Left lung (tissue), 10 donors: ENCODE data around the gene CASKIN2. TPM values are rescaled to one million over a fixed set of nuclear protein-coding genes. Genes with fewer than 3 reads are reported as not detected.
A peak's percentile ranks its signal among the peaks of the same experiment; 100 is the strongest.

Experiments used
- ATAC-seq: fragments of 200-7000 bp; cut with Tn5 transposase; one replicate; pipeline ENCODE4 v1.9.1; 2020; ENCODE audit warnings: moderate library complexity
- DNase-seq, 4 donors: peaks; one replicate each; pipeline ENCODE4 v3.0.0-alpha.2; 2013 to 2020
- H3K27ac ChIP-seq, 2 donors: fragments of 200-600 bp; sonication (generic) in 1 of 2; one replicate each; pipeline versions ENCODE4 v1.5.0 to v1.8.0; 2020 to 2021
- H3K27me3 ChIP-seq, 2 donors: fragments of 200-600 bp; sonication (generic) in 1 of 2; one replicate each; pipeline versions ENCODE4 v1.5.0 to v1.8.0; 2020 to 2021
- H3K36me3 ChIP-seq, 2 donors: fragments of 200-600 bp; sonication (generic) in 1 of 2; one replicate each; pipeline versions ENCODE4 v1.5.0 to v1.8.0; 2020 to 2021
- H3K4me1 ChIP-seq, 2 donors: fragments of 200-600 bp; one replicate each; pipeline ENCODE4 v1.8.0; 2021
- H3K4me3 ChIP-seq, 2 donors: fragments of 200-600 bp; sonication (generic) in 1 of 2; one replicate each; pipeline versions ENCODE4 v1.5.0 to v1.8.0; 2020 to 2021; ENCODE audit warnings: mild to moderate bottlenecking in 1 of 2
- H3K9me3 ChIP-seq, 2 donors: fragments of 200-600 bp; sonication (generic) in 1 of 2; one replicate each; pipeline versions ENCODE4 v1.5.0 to v1.8.0; 2020 to 2021
- intact Hi-C, 2 donors: fragments of 100-400 bp; cut with DNase I; formaldehyde crosslinking; loops; one replicate each; pipeline versions ENCODE4 v1.11.2 to v1.14.2; 2022
- polyA plus RNA-seq, 6 donors: library from polyadenylated mRNA; unstranded; fragments of 120-200 nt; gene quantifications; one replicate each; pipeline ENCODE4 v1.2.1, GENCODE V29; 2013; ENCODE audit not compliant: insufficient read length in 6 of 6
- total RNA-seq, 2 donors: library from RNA; stranded (reverse); fragmentation: NEBNext Ultra II Directional; extraction: Animal tissue kit (Norgen Biotek cat#: 25700); gene quantifications; one replicate each; pipeline ENCODE4 v1.2.1, GENCODE V29; 2021
- TF ChIP-seq, protein P1 (sequence below), 2 donors: fragments of 200-600 bp; sonication (generic) in 1 of 2; IDR thresholded peaks; one replicate each; pipeline versions ENCODE4 v1.5.0 to v1.8.0; 2021; ENCODE audit warnings: antibody characterized with exemption in 2 of 2
- donor health status: DM: no; HTN: yes; CAD: no.
- donor health status: DM: no; HTN: no; CAD: no.

CASKIN2 gene
- total and polyA plus RNA-seq, 8 donors, result 17.9 to 74.4 (median 28.6) TPM

DNA sequence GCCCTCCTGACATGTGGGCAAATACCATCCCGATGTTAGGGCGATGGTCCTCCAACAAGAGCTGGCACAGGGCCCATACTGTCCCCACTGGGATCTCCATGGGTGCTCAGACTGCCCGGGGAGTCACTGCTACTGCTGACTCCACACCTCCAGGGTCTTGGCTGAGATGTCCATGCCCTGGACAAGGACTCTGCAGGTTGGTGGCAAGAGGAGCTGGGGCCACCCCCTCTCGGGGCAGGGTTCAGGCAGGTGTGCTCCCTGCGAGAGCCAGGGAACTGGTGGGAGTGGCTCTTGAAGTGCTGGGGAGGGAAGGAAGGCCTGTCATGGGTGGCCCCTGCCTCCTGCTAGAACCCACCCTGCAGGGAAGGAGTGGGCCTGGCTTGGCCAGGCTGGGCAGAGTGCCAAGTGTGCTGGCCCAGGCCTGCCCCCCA, 6.4 kb downstream of the CASKIN2 start:
- TF ChIP-seq, protein P1, sequence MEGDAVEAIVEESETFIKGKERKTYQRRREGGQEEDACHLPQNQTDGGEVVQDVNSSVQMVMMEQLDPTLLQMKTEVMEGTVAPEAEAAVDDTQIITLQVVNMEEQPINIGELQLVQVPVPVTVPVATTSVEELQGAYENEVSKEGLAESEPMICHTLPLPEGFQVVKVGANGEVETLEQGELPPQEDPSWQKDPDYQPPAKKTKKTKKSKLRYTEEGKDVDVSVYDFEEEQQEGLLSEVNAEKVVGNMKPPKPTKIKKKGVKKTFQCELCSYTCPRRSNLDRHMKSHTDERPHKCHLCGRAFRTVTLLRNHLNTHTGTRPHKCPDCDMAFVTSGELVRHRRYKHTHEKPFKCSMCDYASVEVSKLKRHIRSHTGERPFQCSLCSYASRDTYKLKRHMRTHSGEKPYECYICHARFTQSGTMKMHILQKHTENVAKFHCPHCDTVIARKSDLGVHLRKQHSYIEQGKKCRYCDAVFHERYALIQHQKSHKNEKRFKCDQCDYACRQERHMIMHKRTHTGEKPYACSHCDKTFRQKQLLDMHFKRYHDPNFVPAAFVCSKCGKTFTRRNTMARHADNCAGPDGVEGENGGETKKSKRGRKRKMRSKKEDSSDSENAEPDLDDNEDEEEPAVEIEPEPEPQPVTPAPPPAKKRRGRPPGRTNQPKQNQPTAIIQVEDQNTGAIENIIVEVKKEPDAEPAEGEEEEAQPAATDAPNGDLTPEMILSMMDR (IDR thresholded peaks at IDR 0.05), result no peak
- Histone ChIP-seq H3K27me3 (peaks cover 0 to 4% of the 10 kb centered on the region in 2 donors), H3K4me3 (peak overlapping the region in 1 of 2 donors; percentile 16), H3K36me3 (peaks cover 0 to 45% of the 10 kb centered on the region in 2 donors), H3K27ac (peak overlapping the region; percentile 56 to 77), H3K4me1 (peaks cover 13 to 59% of the 10 kb centered on the region in 2 donors), H3K9me3 (no peaks in the 10 kb centered on the region)
- ATAC-seq (no peak), DNase-seq (peak in 1 of 4 donors; percentile 44)
- intact Hi-C loops, result no loop called here

DNA sequence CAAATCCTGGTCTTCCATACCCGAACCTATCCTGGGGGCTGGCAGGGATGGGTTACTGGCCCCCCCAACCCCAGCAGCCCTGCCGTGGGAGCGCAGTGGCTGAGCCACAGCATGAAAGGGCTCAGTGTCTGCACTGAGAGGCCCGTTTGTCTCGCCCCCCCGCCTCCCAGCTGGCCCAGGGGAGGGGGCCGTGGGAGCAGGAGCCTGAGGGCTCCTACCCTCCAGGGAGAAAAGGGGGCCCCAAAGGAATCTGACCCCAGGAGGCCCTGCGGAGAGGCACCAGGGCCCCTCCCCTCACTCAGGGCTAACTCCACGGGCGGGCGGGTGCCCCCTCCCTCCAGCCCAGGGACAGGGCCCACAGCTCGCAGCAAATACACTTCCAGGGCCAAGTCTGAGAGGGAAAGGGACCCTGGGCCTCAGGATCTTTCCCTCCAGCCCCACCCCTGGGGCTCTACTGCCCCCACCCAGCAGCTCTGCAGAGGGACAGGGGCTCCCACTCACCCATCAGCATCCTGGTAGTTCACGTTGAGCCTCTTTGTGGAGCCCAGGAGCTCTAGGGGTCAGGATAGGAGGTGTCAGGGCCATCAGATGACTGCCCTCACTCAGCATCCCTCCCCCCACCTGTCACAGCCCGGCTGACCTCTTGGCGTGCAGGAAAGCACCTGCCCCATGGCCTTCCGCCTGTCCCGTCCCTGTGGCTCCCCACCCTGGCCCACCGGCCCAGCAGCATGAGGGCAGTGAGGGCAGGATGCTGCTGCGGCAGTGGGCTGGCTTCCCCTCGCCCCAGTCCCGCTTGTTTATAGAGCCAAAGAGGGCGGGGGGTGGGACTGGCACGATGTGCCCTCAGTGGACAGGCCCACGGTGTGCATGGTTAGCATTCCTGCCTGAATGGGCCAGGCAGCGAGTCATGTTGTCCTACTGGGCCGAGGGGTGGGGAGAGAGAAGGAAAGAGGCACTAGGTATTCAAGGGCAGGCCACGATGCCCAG, 7.3 kb downstream of the CASKIN2 start:
- intact Hi-C loops, result no loop called here
- DNase-seq (peak in 1 of 4 donors; percentile 67), ATAC-seq (no peak)
- Histone ChIP-seq H3K4me3 (peak overlapping the region in 1 of 2 donors; percentile 16), H3K27ac (peak overlapping the region; percentile 56 to 77), H3K4me1 (peaks cover 13 to 59% of the 10 kb centered on the region in 2 donors), H3K9me3 (no peaks in the 10 kb centered on the region), H3K36me3 (peaks cover 0 to 51% of the 10 kb centered on the region in 2 donors), H3K27me3 (no peaks in the 10 kb centered on the region)
- TF ChIP-seq, protein P1 (IDR thresholded peaks at IDR 0.05), result no peak

DNA sequence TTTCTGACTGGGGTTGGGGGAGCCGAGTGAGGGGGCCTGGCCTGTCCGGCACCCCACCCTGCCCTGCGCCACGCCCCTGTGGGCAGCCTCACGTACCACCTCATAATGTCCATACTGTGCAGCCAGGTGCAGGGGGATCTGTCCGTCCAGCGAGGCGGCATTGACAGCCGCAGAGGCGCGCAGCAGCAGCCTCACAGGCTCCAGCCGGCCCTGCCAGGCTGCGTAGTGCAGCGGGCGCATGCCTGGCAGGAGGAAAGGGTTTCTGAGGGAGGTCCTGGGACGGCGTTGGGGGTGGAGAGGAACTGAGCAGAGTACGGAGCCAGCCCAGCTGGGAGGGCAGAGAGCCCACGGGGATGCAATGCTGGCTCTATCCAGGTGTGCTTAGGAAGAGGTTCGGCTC, 8.4 kb downstream of the CASKIN2 start:
- Histone ChIP-seq H3K36me3 (peaks cover 0 to 61% of the 10 kb centered on the region in 2 donors), H3K27me3 (no peaks in the 10 kb centered on the region), H3K27ac (peak overlapping the region in 1 of 2 donors; percentile 18), H3K4me3 (no peak overlapping the region), H3K9me3 (no peaks in the 10 kb centered on the region), H3K4me1 (peaks cover 12 to 48% of the 10 kb centered on the region in 2 donors)
- DNase-seq (no peak), ATAC-seq (no peak)
- intact Hi-C loops, result no loop called here
- TF ChIP-seq, protein P1 (IDR thresholded peaks at IDR 0.05), result no peak

DNA sequence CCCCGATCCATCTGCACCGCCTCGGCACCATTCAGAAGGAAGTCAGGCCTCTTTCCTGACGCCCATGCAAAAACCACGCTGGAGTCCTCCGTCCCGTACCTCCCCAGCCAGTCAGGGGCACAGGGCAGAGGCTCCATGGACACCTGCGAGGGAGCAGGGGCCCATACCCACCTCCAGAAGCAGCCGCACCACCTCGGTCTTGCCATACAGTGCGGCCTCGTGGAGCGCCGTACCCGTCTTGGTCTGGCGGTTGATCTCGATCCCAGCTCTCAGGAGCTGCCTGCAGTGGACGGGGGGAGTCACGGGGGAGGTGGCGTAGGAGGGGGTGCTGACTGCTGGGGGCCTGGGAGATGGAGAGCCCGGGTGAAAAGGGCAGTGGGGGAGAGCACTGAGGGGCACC, 9.2 kb downstream of the CASKIN2 start:
- Histone ChIP-seq H3K4me1 (peaks cover 7 to 41% of the 10 kb centered on the region in 2 donors), H3K9me3 (no peaks in the 10 kb centered on the region), H3K27me3 (no peaks in the 10 kb centered on the region), H3K27ac (peak overlapping the region in 1 of 2 donors; percentile 18), H3K4me3 (no peak overlapping the region), H3K36me3 (peaks cover 0 to 68% of the 10 kb centered on the region in 2 donors)
- TF ChIP-seq, protein P1 (IDR thresholded peaks at IDR 0.05), result no peak
- no peak for DNase-seq
- intact Hi-C loops, result no loop called here
- ATAC-seq, result no peak

DNA sequence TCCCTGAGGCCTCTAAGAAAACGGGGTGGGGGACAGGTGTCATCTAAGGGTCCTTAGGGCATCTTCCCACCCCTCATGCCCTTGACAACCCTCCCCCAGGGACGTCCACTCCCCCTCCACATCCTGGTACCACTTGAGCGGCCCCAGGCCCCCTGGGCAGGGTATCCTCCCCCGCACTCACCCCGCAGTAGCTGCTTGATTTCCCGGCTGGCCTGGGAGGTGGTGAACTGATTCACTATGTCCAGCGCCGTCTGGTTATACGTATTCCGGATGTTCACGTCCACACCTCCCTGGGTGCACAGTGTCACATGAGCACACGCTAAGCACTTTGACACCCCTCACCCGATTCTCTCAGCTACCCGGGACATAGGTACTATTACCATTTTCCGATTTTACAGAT, 9.7 kb downstream of the CASKIN2 start:
- H3K27me3 ChIP-seq, result no peaks in the 10 kb centered on the region
- DNase-seq (no peak), ATAC-seq (no peak)
- peaks cover 0 to 73% of the 10 kb centered on the region in 2 donors for H3K36me3 ChIP-seq
- peak overlapping the region in 1 of 2 donors; percentile 18 for H3K27ac ChIP-seq
- no peaks in the 10 kb centered on the region for H3K9me3 ChIP-seq
- peaks cover 7 to 36% of the 10 kb centered on the region in 2 donors for H3K4me1 ChIP-seq
- TF ChIP-seq, protein P1 (IDR thresholded peaks at IDR 0.05), result no peak
- intact Hi-C loops, result no loop called here
- H3K4me3 ChIP-seq, result no peak overlapping the region
